HepG2 (cell line): ENCODE results near the gene GNA15. TPM values are rescaled to one million over a fixed set of nuclear protein-coding genes. Genes with fewer than 3 reads are reported as not detected.

Experiments
- AKAP8 ChIP-seq: sonication (generic); formaldehyde crosslinking; IDR thresholded peaks from 2 replicates; pipeline ENCODE4 v1.5.1; 2020; ENCODE audit warnings: mild to moderate bottlenecking, missing genetic modification reagents
- GATAD2A ChIP-seq: IDR thresholded peaks from 2 replicates; pipeline ENCODE4 v1.6.1; 2016
- JUNB ChIP-seq: sonication (generic); formaldehyde crosslinking; IDR thresholded peaks from 2 replicates; pipeline ENCODE4 v1.8.0; 2022; ENCODE audit warnings: missing genetic modification reagents, mild to moderate bottlenecking, borderline replicate concordance
- MED1 ChIP-seq: sonication (generic); formaldehyde crosslinking; IDR thresholded peaks from 2 replicates; pipeline ENCODE4 v1.4.0; 2020; ENCODE audit warnings: missing genetic modification reagents
- MYPOP ChIP-seq: sonication (generic); formaldehyde crosslinking; IDR thresholded peaks from 2 replicates; pipeline ENCODE4 v1.8.1; 2023; ENCODE audit warnings: mild to moderate bottlenecking, moderate library complexity, missing genetic modification reagents
- NBN ChIP-seq: fragments of 450-650 bp; conservative IDR thresholded peaks from 2 replicates; pipeline ENCODE4 v1.6.1; 2017
- RNF219 ChIP-seq: sonication (generic); formaldehyde crosslinking; IDR thresholded peaks from 2 replicates; pipeline ENCODE4 v1.5.0; 2020; ENCODE audit warnings: mild to moderate bottlenecking, missing genetic modification reagents
- TARDBP ChIP-seq: sonication (generic); formaldehyde crosslinking; IDR thresholded peaks from 2 replicates; pipeline ENCODE4 v1.8.0; 2022; ENCODE audit warnings: mild to moderate bottlenecking, missing genetic modification reagents
- ZBTB39 ChIP-seq: sonication (generic); formaldehyde crosslinking; IDR thresholded peaks from 2 replicates; pipeline ENCODE4 v1.5.0; 2020; ENCODE audit warnings: missing genetic modification reagents
- ZBTB7B ChIP-seq: sonication (generic); formaldehyde crosslinking; IDR thresholded peaks from 2 replicates; pipeline ENCODE4 v1.4.0; 2020; ENCODE audit warnings: missing genetic modification reagents
- ZFP82 ChIP-seq: sonication (generic); formaldehyde crosslinking; IDR thresholded peaks from 2 replicates; pipeline ENCODE4 v1.5.1; 2020; ENCODE audit warnings: mild to moderate bottlenecking, missing genetic modification reagents, borderline replicate concordance
- ZHX2 ChIP-seq, 2 experiments: sonication (generic) in 1 of 2; formaldehyde crosslinking in 1 of 2; IDR thresholded peaks; 2 replicates each; pipeline versions ENCODE4 v1.6.1 to v1.9.0; 2014 to 2022; ENCODE audit warnings: antibody characterized with exemption in 1 of 2, borderline replicate concordance in 1 of 2, inconsistent platforms in 1 of 2, low read depth in 1 of 2, missing genetic modification reagents in 1 of 2
- ZMAT3 ChIP-seq: sonication (generic); formaldehyde crosslinking; conservative IDR thresholded peaks from 2 replicates; pipeline ENCODE4 v1.7.0; 2021; ENCODE audit warnings: missing genetic modification reagents
- ZNF12 ChIP-seq: sonication (generic); formaldehyde crosslinking; IDR thresholded peaks from 2 replicates; pipeline ENCODE4 v1.5.0; 2020; ENCODE audit warnings: missing genetic modification reagents
- ZNF121 ChIP-seq: sonication (generic); formaldehyde crosslinking; IDR thresholded peaks from 2 replicates; pipeline ENCODE4 v1.5.0; 2020; ENCODE audit warnings: mild to moderate bottlenecking, missing genetic modification reagents
- ZNF20 ChIP-seq: sonication (generic); formaldehyde crosslinking; IDR thresholded peaks from 2 replicates; pipeline ENCODE4 v1.4.0; 2020; ENCODE audit warnings: mild to moderate bottlenecking, moderate library complexity, missing genetic modification reagents
- ZNF230 ChIP-seq: sonication (generic); formaldehyde crosslinking; IDR thresholded peaks from 2 replicates; pipeline ENCODE4 v1.4.0; 2020; ENCODE audit warnings: mild to moderate bottlenecking, missing genetic modification reagents
- ZNF253 ChIP-seq: sonication (generic); formaldehyde crosslinking; IDR thresholded peaks from 2 replicates; pipeline ENCODE4 v1.8.0; 2022; ENCODE audit warnings: mild to moderate bottlenecking, missing genetic modification reagents, borderline replicate concordance
- ZNF296 ChIP-seq: sonication (generic); formaldehyde crosslinking; conservative IDR thresholded peaks from 2 replicates; pipeline ENCODE4 v1.5.0; 2020; ENCODE audit warnings: mild to moderate bottlenecking, missing genetic modification reagents
- ZNF432 ChIP-seq: sonication (generic); formaldehyde crosslinking; IDR thresholded peaks from 2 replicates; pipeline ENCODE4 v1.5.0; 2020; ENCODE audit warnings: missing genetic modification reagents, mild to moderate bottlenecking, borderline replicate concordance
- polyA plus RNA-seq, 8 experiments: library from polyadenylated mRNA; depleted of rRNA in 3 of 8; stranded (reverse) in 7 of 8; unstranded in 1 of 8; fragments of >200 nt; fragmentation: Illumina TruSeq in 4 of 8; extraction: Trizol in 4 of 8; gene quantifications; 2 replicates each; pipeline versions ENCODE4 v1.2.1 to v1.2.3, GENCODE V29; 2011 to 2016; ENCODE audit warnings: low read depth in 4 of 8, missing spikeins in 1 of 8, mixed read lengths in 1 of 8; ENCODE audit not compliant: insufficient read depth in 1 of 8
- total RNA-seq, 5 experiments: library from RNA; depleted of rRNA; stranded (reverse); fragments of >200 nt; fragmentation: Illumina TruSeq; extraction: Trizol; gene quantifications; 2 replicates each; pipeline ENCODE4 v1.2.3, GENCODE V29; 2016; ENCODE audit warnings: low read depth in 1 of 5

GNA15 gene
- total and polyA plus RNA-seq, 2 of the 13 experiments (the other 11 are each of a cell fraction or from before 2014, with no cell fraction given) = not detected

GRCh38 chr19:3096902-3097326 lies 38.9 kb upstream of the GNA15 start (continued):
- TF ChIP-seq ZNF12 = no peak
- TF ChIP-seq ZNF432 (CRISPR knock-in tag) = no peak
- TF ChIP-seq ZNF121 (CRISPR knock-in tag) = no peak
- TF ChIP-seq MED1 = no peak
- no peak for TF ChIP-seq ZNF296 (CRISPR knock-in tag)
- TF ChIP-seq MYPOP (CRISPR knock-in tag) = no peak
- peak; percentile 64; the same call in 1 of the 2 replicates for TF ChIP-seq ZMAT3
- TF ChIP-seq RNF219 = no peak
- peak; percentile 75 for TF ChIP-seq ZBTB7B (CRISPR knock-in tag)
- no peak for TF ChIP-seq ZNF253 (CRISPR knock-in tag)
- TF ChIP-seq ZFP82 (CRISPR knock-in tag) = no peak
- no peak for TF ChIP-seq ZHX2 (IDR thresholded peaks at IDR 0.05; ENCODE audit: low read depth)
- no peak for TF ChIP-seq ZHX2 (CRISPR knock-in tag; IDR thresholded peaks at IDR 0.05; ENCODE audit: borderline replicate concordance)
- TF ChIP-seq ZNF230 (CRISPR knock-in tag) = no peak
- peak; percentile 29; the same call in 1 of the 2 replicates for TF ChIP-seq GATAD2A (CRISPR knock-in tag)
- no peak for TF ChIP-seq JUNB (CRISPR knock-in tag)
- no peak for TF ChIP-seq NBN
- TF ChIP-seq ZBTB39 (CRISPR knock-in tag) = no peak
- TF ChIP-seq AKAP8 (CRISPR knock-in tag) = no peak
- TF ChIP-seq ZNF20 (CRISPR knock-in tag) = no peak
- no peak for TF ChIP-seq TARDBP (CRISPR knock-in tag)
